Suppressor macrophage treated with lipopolysaccharide for 4 hours (primary cell): Measurements from ENCODE around the gene ADGRE2.

Experiments
- DNase-seq: peaks from one replicate; pipeline ENCODE4 v3.0.0-alpha.2; 2020

ADGRE2 gene

DNA sequence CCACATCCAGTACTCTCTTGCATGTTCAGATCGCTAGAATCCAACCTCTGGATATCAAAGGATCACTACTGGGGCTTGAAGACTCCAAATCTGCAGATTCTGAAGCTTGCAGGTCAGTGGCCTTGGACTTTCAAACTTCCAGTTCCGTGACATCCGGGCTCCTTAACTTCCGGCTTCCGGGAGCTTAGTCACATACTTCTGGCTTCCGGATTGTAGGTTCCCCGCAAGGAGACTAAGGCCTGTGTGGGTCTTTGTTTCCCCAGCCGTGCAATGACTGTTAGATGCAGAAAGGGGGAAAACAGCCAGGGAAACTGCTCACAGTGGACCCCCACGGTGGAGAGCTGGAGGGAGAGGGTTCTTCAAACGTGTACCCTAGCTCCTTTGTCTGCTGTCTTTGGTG, 47.2 kb downstream of the ADGRE2 start:
- no peak for DNase-seq

DNA sequence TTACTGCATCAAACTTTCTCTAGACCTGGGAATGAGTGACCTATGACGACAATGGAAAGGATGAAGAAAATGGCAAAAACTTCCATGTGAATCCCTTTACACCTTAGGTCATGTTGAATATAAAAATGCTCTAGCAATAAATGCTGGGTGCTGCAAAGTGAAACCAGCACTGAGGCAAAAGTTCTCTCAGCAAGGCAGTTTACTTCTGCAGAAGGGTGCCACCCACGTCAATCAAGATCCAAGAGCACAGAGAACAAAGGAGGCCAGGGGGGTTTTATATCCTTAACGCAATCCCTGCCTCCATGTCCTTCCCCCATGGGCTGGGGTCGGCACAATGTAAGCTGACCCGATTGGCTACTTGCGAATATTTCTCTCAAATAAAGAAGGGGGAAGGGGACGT, 49.8 kb downstream of the ADGRE2 start:
- DNase-seq, result no peak

DNA sequence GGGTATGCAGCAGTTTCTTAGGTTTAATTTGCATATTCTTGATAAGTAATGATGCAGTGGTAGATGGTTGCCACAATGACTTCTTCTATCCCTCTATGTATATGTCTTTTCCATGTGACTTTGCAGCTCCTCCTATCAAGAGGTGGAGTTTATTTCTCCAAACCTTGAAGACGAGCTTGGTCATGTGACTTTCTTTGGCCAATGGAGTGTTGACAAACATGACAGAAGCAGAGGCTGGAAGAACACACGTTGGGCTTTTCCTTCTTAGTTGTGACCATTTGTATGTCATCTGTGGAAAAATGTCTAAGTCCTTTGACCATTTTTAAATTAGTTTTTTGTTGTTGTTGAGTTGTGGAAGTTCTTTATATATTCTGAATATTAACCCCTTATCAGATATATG, 56.2 kb downstream of the ADGRE2 start:
- DNase-seq, result no peak

DNA sequence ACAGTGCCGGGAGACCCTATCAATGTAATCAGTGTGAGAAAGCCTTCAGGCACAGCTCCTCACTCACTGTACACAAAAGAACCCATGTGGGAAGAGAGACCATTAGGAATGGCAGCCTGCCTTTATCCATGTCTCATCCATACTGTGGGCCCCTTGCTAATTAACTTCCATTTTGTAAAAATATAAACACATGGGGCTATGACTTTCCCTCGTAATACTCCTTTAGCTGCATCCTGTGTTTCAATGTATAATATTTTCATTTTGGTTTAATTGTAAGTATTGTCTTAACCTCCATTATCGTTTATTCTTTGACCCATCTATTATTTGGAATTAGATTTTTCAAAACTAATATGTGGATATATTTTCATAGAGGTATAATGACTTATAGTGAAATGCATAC, 59.2 kb downstream of the ADGRE2 start:
- DNase-seq, result no peak

DNA sequence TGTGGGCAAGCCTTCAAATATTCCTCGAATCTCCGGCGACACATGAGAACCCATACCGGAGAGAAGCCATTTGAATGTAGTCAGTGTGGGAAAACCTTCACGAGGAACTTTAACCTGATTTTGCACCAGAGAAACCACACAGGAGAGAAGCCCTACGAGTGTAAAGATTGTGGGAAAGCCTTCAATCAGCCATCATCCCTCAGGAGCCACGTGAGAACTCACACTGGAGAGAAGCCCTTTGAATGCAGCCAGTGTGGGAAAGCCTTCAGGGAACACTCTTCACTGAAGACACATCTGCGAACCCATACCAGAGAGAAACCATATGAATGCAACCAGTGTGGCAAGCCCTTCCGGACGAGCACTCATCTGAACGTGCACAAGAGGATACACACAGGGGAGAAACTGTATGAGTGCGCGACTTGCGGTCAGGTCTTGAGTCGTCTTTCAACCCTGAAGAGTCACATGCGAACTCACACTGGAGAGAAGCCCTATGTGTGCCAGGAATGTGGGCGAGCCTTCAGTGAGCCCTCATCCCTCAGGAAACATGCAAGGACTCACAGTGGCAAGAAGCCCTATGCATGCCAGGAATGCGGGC, 59.7 kb downstream of the ADGRE2 start:
- DNase-seq, result no peak

DNA sequence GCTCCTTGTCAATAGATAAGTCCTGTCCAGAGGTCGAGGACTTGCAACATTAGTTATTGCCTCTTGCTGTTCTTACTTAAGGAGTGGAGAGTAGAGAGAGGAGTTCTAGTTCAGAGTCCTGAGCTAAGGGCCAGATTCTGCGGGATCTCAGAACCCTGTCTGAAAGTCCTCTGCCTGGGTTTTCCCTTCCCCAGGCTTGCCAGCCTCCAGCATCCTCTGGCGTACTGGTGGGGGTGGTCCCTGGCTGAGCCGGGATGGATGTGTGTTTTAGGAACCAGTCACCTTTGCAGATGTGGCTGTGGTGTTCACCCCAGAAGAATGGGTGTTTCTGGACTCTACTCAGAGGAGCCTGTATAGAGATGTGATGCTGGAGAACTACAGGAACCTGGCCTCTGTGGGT, 62.5 kb downstream of the ADGRE2 start:
- no peak for DNase-seq

DNA sequence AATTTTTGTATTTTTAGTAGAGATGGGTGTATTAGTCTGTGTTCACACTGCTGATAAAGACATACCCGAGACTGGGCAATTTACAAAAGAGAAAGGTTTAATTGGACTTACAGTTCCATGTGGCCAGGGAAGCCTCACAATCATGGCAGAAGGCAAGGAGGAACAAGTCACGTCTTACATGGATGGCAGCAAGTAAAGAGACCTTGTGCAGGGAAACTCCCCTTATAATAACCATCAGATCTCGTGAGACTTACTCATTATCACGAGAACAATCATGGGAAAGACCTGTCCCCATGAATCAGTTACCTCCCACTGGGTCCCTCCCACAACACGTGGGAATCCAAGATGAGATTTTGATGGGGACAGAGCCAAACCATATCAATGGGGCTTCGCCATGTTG, 73.9 kb downstream of the ADGRE2 start:
- DNase-seq, result no peak

DNA sequence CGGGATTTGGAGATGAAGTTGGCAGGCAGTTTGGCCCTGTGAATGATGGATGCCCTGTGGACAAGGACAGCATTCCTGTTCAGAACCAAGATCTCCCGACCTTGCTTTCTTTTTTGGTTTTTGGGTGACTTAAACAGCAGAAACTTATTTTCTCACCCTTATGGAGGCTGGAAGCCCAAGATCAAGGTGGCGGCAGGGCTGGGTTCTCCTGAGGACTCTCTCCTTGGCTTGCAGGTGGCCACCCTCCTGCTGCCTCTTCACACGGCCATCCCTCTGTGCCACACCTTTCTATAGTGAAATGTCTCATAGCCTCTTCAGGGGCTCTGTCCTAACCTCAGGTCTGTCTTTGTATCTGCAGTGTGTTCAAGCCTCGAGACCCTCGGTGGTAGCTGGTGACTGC, 74.5 kb downstream of the ADGRE2 start:
- no peak for DNase-seq

DNA sequence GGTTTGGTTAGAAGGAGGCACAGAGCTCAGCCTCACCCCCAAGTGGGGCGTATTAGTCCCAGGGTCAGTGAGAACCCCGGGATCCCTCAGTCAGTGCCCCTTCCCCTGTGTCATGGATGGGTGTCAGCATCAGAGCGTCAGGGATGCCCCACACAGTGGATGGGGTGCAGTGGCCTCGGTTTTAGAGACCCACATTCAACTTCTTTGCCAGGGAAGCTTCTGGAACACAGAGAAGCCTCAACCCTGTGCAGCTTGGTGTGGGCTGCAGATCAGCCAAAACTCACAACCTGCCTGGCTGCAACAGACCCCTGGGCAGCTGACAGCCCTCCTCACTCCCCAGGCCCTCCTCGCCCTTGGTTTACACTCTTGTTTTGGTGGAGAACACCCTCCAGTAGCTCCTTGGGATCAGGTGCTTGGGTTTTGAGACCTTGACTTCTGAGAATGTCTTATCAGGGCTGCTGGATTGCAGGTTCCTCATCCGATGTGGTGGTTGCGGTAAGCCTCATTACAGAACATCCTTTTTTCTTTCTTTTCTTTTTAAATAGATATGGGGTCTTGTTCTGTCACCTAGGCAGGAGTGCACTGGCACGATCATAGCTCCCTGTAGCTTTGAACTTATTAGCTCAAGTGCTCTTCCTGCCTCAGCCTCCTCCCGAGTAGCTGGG, 77.5 kb downstream of the ADGRE2 start:
- DNase-seq, result no peak

DNA sequence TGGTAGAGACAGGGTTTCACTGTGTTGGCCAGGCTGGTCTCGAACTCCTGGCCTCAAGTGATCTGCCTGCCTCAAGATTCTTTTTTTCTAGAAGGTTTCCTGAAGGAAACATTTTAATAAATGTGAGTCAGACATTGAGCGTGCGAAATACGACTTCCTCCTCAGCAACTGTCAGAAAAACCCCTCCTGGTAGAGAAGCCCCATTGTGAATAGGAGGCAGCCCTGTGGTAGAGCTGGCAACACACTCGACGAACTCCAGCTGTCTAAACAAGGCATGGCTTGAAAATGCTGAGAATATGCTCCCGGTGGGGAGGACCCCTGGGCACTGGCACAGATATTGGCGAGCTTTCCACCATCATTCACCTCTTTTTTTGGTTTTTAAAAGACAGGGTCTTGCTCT, 78.7 kb downstream of the ADGRE2 start:
- no peak for DNase-seq

DNA sequence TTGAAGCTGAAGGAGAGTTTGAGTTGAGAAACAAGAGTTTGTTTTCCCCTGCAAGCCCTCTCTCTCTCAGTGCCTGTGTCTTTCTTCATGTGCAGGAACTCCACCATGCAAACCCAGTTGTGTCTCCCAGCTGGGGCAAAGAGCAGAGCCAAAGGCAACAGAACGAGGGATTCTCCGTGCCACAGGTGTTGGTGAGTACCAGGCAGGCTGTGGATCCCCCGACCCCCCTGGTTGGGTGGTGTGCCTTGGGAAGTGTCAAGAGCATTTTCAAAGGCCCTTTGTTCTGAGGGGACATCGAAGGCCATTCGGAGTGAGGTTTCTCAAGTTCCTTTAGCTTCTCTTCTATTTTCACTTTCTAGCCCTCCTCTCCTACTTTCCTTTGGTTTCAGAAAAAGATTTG, 82.9 kb downstream of the ADGRE2 start:
- no peak for DNase-seq

DNA sequence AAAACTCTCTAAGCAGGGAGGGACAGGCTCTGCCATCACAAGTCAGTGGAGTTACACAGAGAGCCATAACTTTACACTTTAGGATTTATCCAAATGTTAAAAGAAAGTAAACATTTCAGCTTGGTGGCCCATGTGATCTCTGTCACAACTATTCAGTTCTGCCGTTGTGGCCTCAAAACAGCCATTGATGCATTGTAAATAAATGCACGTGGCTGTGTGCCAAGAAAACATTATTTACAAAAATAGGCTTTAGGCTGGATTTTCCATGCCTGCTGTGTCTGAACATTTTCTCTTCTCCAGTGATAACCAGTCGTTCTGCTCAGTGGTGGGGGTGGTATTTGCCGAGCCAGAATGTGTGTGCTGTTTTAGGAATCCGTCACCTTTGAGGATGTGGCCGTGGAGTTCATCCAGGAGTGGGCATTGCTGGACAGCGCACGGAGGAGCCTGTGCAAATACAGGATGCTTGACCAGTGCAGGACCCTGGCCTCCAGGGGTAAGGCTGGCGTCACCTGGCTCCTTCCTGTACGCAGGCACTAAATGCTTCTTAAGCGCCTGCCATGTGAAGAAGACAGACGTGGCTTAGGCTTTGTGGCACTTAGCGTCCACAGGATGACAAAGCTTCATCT, 83.6 kb downstream of the ADGRE2 start:
- DNase-seq, result no peak

DNA sequence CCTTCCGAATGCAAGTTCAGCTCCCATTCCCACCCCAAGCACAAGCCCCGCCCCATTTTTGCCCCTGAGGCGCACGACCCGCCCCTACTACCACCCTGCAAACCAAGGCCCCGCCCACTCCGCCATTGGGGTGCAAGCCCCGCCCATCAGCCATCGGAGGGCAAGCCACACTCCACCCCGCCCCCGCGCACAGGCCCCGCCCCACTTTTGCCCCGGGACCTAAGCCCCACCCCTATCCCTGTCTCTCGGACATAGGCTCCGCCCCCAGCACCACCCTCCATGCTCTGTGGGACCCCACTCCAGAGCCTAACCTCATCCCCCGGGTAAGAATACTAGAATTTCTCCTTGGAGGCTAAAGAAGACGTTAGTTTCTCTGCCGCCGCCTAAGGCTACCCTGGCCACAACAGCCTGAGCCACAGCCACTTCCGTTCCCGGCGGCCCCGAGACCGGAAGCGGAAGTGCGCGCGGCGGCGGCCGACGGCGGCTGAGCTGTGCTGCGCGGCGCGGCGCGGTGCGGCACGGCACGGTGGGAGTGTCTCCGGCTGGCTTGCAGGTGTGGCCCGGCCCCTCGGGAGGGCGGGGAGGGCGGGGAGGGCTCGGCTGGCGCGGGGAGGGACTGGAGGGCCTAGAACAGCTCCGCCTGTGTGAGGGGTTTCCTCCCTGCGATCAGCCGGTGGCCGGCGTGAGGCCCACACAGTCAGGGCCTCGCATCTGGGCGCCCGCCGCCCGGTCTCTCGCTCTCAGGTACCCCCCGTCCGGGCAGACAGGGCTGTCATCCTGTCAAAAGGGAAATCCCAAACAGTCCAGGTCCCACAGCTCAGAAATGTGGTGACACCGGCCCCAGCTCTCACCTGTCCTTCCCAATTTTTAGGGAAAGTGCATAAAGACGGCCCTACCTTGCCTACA, 88.5 kb downstream of the ADGRE2 start, which contains the start of gene ZNF333:
ZNF333 (plus strand) TSS at position 451 of the 906 bp plus-strand sequence. CDS start 3,444 bp downstream, outside the sequence.
- DNase-seq, result peak; percentile 97

DNA sequence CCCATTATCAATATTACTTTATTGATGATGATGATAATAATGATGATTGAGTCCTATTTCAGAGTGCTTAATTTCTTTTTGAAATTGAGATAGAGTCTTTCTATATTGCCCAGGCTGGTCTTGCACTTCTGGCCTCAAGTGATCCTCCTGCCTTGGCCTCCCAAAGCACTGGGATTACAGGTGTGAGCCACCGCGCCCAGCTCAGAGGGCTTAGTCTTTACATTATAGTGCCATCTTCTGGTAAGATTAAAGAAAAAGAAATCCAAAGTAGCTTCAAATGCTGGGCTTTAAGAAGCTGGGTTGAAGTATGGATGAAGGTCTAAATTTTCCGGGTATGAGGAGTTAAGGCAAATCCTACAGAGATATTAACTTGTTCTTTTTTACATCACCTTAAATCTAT, 91.9 kb downstream of the ADGRE2 start:
- peak; percentile 52 for DNase-seq

DNA sequence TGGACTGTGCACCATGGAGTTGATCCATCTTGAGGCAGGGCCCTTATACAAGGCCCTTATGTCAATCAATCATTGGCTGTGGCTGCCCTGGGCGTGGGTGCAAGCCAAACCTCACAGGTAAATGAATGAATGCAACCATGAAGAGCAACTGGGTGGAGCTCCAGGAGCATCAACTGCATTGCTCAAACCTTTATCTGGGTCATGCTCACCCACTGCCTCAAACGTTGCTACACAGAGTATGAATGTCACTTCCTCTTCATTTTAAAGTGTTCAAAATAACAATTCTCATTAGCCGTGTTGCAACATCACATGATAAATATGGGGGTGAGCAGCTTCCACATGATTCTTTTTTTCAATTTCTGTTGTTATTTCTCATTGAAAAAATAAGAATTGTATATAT, 94.9 kb downstream of the ADGRE2 start:
- DNase-seq, result peak; percentile 91
